ENCODE data around the gene ECHS1.

DNA sequence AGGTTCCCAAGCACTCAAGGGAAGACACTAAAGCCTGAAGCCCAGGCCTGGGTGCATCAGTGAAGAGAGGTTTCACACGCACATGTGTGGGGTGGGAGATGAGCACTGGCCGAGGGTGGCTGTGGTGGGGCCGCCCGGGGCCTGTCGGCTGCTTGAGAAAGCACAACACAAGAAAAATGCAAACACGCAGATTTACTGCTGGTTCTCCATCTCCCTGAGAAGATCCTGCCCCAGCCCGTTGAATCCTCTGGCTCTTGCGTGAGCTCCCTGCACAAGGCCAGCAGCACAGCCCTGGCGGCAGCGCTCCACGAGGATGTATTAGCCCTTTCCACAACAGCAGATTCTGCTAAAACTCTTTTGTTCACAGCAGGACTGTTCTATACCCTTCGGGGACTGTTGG, 58.2 kb downstream of the ECHS1 start:
- TF ChIP-seq, protein P1, sequence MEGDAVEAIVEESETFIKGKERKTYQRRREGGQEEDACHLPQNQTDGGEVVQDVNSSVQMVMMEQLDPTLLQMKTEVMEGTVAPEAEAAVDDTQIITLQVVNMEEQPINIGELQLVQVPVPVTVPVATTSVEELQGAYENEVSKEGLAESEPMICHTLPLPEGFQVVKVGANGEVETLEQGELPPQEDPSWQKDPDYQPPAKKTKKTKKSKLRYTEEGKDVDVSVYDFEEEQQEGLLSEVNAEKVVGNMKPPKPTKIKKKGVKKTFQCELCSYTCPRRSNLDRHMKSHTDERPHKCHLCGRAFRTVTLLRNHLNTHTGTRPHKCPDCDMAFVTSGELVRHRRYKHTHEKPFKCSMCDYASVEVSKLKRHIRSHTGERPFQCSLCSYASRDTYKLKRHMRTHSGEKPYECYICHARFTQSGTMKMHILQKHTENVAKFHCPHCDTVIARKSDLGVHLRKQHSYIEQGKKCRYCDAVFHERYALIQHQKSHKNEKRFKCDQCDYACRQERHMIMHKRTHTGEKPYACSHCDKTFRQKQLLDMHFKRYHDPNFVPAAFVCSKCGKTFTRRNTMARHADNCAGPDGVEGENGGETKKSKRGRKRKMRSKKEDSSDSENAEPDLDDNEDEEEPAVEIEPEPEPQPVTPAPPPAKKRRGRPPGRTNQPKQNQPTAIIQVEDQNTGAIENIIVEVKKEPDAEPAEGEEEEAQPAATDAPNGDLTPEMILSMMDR (tag by site-specific recombination; IDR thresholded peaks at IDR 0.05), result no peak
- no peak for TF ChIP-seq ZBTB1 (tag by site-specific recombination; IDR thresholded peaks at IDR 0.05)
- TF ChIP-seq, protein P2, sequence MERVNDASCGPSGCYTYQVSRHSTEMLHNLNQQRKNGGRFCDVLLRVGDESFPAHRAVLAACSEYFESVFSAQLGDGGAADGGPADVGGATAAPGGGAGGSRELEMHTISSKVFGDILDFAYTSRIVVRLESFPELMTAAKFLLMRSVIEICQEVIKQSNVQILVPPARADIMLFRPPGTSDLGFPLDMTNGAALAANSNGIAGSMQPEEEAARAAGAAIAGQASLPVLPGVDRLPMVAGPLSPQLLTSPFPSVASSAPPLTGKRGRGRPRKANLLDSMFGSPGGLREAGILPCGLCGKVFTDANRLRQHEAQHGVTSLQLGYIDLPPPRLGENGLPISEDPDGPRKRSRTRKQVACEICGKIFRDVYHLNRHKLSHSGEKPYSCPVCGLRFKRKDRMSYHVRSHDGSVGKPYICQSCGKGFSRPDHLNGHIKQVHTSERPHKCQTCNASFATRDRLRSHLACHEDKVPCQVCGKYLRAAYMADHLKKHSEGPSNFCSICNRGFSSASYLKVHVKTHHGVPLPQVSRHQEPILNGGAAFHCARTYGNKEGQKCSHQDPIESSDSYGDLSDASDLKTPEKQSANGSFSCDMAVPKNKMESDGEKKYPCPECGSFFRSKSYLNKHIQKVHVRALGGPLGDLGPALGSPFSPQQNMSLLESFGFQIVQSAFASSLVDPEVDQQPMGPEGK (tag by site-specific recombination; IDR thresholded peaks at IDR 0.05), result no peak
- no peak for TF ChIP-seq ZNF707 (tag by site-specific recombination; IDR thresholded peaks at IDR 0.05)
- TF ChIP-seq ZNF366 (tag by site-specific recombination; conservative IDR thresholded peaks at IDR 0.05), result no peak
- TF ChIP-seq ZNF792 (tag by site-specific recombination; IDR thresholded peaks at IDR 0.05), result no peak
- no peak for TF ChIP-seq ZNF513 (tag by site-specific recombination; IDR thresholded peaks at IDR 0.05)
- TF ChIP-seq, protein P3, sequence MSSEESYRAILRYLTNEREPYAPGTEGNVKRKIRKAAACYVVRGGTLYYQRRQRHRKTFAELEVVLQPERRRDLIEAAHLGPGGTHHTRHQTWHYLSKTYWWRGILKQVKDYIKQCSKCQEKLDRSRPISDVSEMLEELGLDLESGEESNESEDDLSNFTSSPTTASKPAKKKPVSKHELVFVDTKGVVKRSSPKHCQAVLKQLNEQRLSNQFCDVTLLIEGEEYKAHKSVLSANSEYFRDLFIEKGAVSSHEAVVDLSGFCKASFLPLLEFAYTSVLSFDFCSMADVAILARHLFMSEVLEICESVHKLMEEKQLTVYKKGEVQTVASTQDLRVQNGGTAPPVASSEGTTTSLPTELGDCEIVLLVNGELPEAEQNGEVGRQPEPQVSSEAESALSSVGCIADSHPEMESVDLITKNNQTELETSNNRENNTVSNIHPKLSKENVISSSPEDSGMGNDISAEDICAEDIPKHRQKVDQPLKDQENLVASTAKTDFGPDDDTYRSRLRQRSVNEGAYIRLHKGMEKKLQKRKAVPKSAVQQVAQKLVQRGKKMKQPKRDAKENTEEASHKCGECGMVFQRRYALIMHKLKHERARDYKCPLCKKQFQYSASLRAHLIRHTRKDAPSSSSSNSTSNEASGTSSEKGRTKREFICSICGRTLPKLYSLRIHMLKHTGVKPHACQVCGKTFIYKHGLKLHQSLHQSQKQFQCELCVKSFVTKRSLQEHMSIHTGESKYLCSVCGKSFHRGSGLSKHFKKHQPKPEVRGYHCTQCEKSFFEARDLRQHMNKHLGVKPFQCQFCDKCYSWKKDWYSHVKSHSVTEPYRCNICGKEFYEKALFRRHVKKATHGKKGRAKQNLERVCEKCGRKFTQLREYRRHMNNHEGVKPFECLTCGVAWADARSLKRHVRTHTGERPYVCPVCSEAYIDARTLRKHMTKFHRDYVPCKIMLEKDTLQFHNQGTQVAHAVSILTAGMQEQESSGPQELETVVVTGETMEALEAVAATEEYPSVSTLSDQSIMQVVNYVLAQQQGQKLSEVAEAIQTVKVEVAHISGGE (tag by site-specific recombination; conservative IDR thresholded peaks at IDR 0.05; ENCODE audit: low read depth), result no peak
- no peak for TF ChIP-seq ZNF600 (tag by site-specific recombination; IDR thresholded peaks at IDR 0.05)
- TF ChIP-seq ZNF677 (tag by site-specific recombination; IDR thresholded peaks at IDR 0.05), result no peak
- TF ChIP-seq ZSCAN18 (tag by site-specific recombination; IDR thresholded peaks at IDR 0.05), result no peak
- no peak for TF ChIP-seq ZNF654 (tag by site-specific recombination; IDR thresholded peaks at IDR 0.05; ENCODE audit: low read depth)
- TF ChIP-seq HOXD13 (CRISPR knock-in tag; IDR thresholded peaks at IDR 0.05; ENCODE audit: borderline replicate concordance), result no peak
